Endothelial cell of umbilical vein (primary cell): ENCODE data around the gene ANKMY1. TPM values are rescaled to one million over a fixed set of nuclear protein-coding genes. Genes with fewer than 3 reads are reported as not detected.

Experiments
- BruUV-seq: library from RNA; stranded (reverse); fragments of 400-500 nt; replicated peaks from 2 replicates; lab custom pipeline; 2021; lab: Mats Ljungman, UMichigan
- CTCF ChIA-PET: fragments of 300-600, 350-600 bp; sonication (Branson Sonifier 250); formaldehyde crosslinking; loops from one replicate; lab custom pipeline; 2021; ENCODE audit warnings: antibody characterized with exemption, inconsistent platforms; lab: Charles Lee
- POLR2A ChIA-PET: fragments of 300-600, 350-600 bp; sonication (Branson Sonifier 250); formaldehyde crosslinking; loops from one replicate; lab custom pipeline; 2021; ENCODE audit warnings: antibody characterized with exemption, inconsistent platforms; lab: Charles Lee
- DNase-seq: peaks from one replicate; pipeline ENCODE4 v3.0.0-alpha.2; 2011; ENCODE audit warnings: low read depth, low spot score
- FAIRE-seq: peaks from 2 replicates; lab custom pipeline; 2011; peaks lifted over from hg19 to GRCh38; lab: Jason Lieb, UNC
- H2AFZ ChIP-seq: 2 replicates; pipeline ENCODE4 v1.6.0; 2012; ENCODE audit warnings: low read depth, low read length, control low read depth, inconsistent platforms
- H3K27ac ChIP-seq: 2 replicates; pipeline ENCODE4 v1.5.1; 2011; ENCODE audit warnings: low read depth, mild to moderate bottlenecking, control low read depth, low read length, moderate library complexity; ENCODE audit not compliant: insufficient read depth
- H3K27me3 ChIP-seq, 2 experiments: 2 replicates each; pipeline versions ENCODE4 v1.6.0 to v1.6.1; 2011; ENCODE audit warnings: low read length in 2 of 2, mixed read lengths in 1 of 2; ENCODE audit not compliant: control insufficient read depth in 2 of 2, insufficient read depth in 2 of 2
- H3K36me3 ChIP-seq, 2 experiments: 2 replicates in 1 of 2; 3 replicates in 1 of 2; pipeline ENCODE4 v1.5.1; 2011; ENCODE audit warnings: low read length in 2 of 2, mild to moderate bottlenecking in 1 of 2, moderate library complexity in 1 of 2; ENCODE audit not compliant: control insufficient read depth in 2 of 2, insufficient read depth in 2 of 2; ENCODE audit errors: extremely low read depth in 1 of 2
- H3K4me1 ChIP-seq: 3 replicates; pipeline ENCODE4 v1.5.1; 2011; ENCODE audit warnings: mild to moderate bottlenecking, low read length; ENCODE audit not compliant: control insufficient read depth, insufficient read depth; ENCODE audit errors: extremely low read depth
- H3K4me2 ChIP-seq: 2 replicates; pipeline ENCODE4 v1.6.1; 2011; ENCODE audit warnings: low read length, control low read depth, mixed read lengths; ENCODE audit not compliant: insufficient read depth
- H3K4me3 ChIP-seq, 3 experiments: fragments of 200-600 bp in 1 of 3; sonication (generic), shearing (Covaris generic) in 1 of 3; replicated peaks in 1 of 3; 2 replicates each; pipeline ENCODE4 v1.5.1; 2011 to 2016; ENCODE audit warnings: control low read depth in 3 of 3, low read length in 3 of 3, mild to moderate bottlenecking in 2 of 3, inconsistent platforms in 1 of 3, low read depth in 1 of 3, moderate library complexity in 1 of 3; ENCODE audit not compliant: insufficient read depth in 1 of 3
- H3K79me2 ChIP-seq: 2 replicates; pipeline ENCODE4 v1.6.0; 2012; ENCODE audit warnings: low read length, inconsistent platforms; ENCODE audit not compliant: control insufficient read depth, insufficient read depth
- H3K9ac ChIP-seq: replicated peaks from 2 replicates; pipeline ENCODE3; 2011; ENCODE audit warnings: low read length, control low read depth; ENCODE audit not compliant: insufficient read depth; ENCODE audit errors: extremely low read depth
- H3K9me1 ChIP-seq: replicated peaks from 3 replicates; pipeline ENCODE4 v1.6.0; 2011; ENCODE audit warnings: mild to moderate bottlenecking, low read length; ENCODE audit not compliant: control insufficient read depth, insufficient read depth; ENCODE audit errors: extremely low read depth
- H3K9me3 ChIP-seq: replicated peaks from 2 replicates; pipeline ENCODE4 v1.5.1; 2012; ENCODE audit warnings: low read length, inconsistent platforms; ENCODE audit not compliant: control insufficient read depth, insufficient read depth
- H4K20me1 ChIP-seq: replicated peaks from 2 replicates; pipeline ENCODE3; 2011; ENCODE audit warnings: mild to moderate bottlenecking, low read length; ENCODE audit not compliant: control insufficient read depth, insufficient read depth; ENCODE audit errors: extremely low read depth
- EZH2 ChIP-seq: IDR thresholded peaks from 2 replicates; pipeline ENCODE4 v1.6.1; 2012; ENCODE audit warnings: borderline replicate concordance, low read depth, mild to moderate bottlenecking, moderate library complexity, low read length, inconsistent platforms; ENCODE audit not compliant: severe bottlenecking
- FOS ChIP-seq: IDR thresholded peaks from 2 replicates; pipeline ENCODE4 v1.6.1; 2011; ENCODE audit warnings: mild to moderate bottlenecking, low read length, moderate library complexity, borderline replicate concordance; ENCODE audit not compliant: insufficient read depth
- GATA2 ChIP-seq: IDR thresholded peaks from 2 replicates; pipeline ENCODE4 v1.7.0; 2011; ENCODE audit warnings: low read depth, mild to moderate bottlenecking, moderate library complexity, mixed read lengths, low read length; ENCODE audit not compliant: insufficient read length, insufficient read depth
- JUN ChIP-seq: IDR thresholded peaks from 2 replicates; pipeline ENCODE4 v1.6.1; 2011; ENCODE audit warnings: borderline replicate concordance, low read depth; ENCODE audit not compliant: insufficient read length, insufficient read depth
- MYC ChIP-seq: IDR thresholded peaks from one replicate; pipeline ENCODE4 v1.6.1; 2011; ENCODE audit warnings: mild to moderate bottlenecking, low read depth, low read length
- POLR2A ChIP-seq: IDR thresholded peaks from 2 replicates; pipeline ENCODE4 v1.6.1; 2012; ENCODE audit warnings: low read depth, mild to moderate bottlenecking, control low read depth, low read length
- POLR2AphosphoS5 ChIP-seq: IDR thresholded peaks from 2 replicates; pipeline ENCODE4 v1.6.1; 2012; ENCODE audit warnings: low read depth, mild to moderate bottlenecking, control low read depth, low read length, moderate library complexity; ENCODE audit not compliant: insufficient read depth
- dilution Hi-C: fragments of 300-500 bp; cut with MboI; formaldehyde crosslinking; loops from one replicate; pipeline ENCODE4 v1.15.0; 2019; ENCODE audit warnings: low sequenced_read_pairs; ENCODE audit not compliant: extremely low pct_ligation_motif_present
- intact Hi-C: fragments of 100-400 bp; cut with micrococcal nuclease; formaldehyde crosslinking; loops from one replicate; pipeline ENCODE4 v1.10.0; 2022
- polyA plus RNA-seq, 4 experiments: library from polyadenylated mRNA; depleted of rRNA in 3 of 4; stranded (reverse) in 3 of 4; unstranded in 1 of 4; fragments of >200 nt; gene quantifications; 2 replicates each; pipeline versions ENCODE4 v1.2.1 to v1.2.3, GENCODE V29; 2011 to 2012; ENCODE audit warnings: missing spikeins in 1 of 4
- total RNA-seq: library from RNA; stranded (reverse); gene quantifications from 2 replicates; pipeline ENCODE4 v1.2.3, GENCODE V29; 2021
- TF ChIP-seq, protein P1 (sequence below): IDR thresholded peaks from 2 replicates; pipeline ENCODE4 v1.6.1; 2011; ENCODE audit not compliant: insufficient read depth, insufficient read length
- TF ChIP-seq, protein P2 (sequence below), 2 donors: IDR thresholded peaks; 1 replicate in 1 of 2; 2 replicates in 1 of 2; pipeline ENCODE4 v1.5.1; 2011; ENCODE audit warnings: low read length in 2 of 2, mild to moderate bottlenecking in 2 of 2, moderate library complexity in 2 of 2, control low read depth in 1 of 2, inconsistent platforms in 1 of 2, low read depth in 1 of 2; ENCODE audit not compliant: insufficient read depth in 1 of 2; ENCODE audit errors: extremely low read depth in 1 of 2

The ANKMY1 gene
- total and polyA plus RNA-seq, 2 donors (not counting 3 experiments of a cell fraction or from before 2014, with no cell fraction given) = 9.0 to 16.0 TPM

DNA sequence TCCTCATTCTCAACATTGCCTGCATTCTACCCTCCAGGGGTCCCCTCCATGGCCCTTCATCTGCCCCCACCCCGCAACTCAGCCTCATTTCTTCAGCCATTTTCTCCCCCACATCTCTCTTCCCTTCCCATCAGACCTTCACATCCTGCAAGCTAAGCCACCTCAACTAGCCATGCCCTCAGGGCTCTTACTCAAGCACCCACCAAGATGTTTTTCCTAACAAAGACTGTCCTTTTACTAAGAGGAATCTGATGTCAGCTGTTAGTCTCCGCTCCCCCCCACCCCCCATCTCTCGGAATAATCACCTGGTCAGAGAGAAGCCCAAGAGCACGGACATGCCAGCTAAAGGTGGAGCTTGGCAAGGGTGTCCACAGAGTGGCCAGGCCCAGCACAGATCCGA is 24.0 kb upstream of the ANKMY1 start:
- Histone ChIP-seq H3K27me3 (no peaks in the 10 kb centered on the region), H3K9me1 (no peaks in the 10 kb centered on the region), H3K4me1 (peaks cover 6% of the 10 kb centered on the region), H4K20me1 (no peaks in the 10 kb centered on the region), H3K27ac (no peak overlapping the region), H3K9ac (no peak overlapping the region), H2AFZ (no peak overlapping the region), H3K4me3 (no peak overlapping the region), H3K36me3 (peaks cover 0 to 12% of the 10 kb centered on the region in 2 experiments), H3K79me2 (peaks cover 28% of the 10 kb centered on the region), H3K9me3 (no peaks in the 10 kb centered on the region), H3K4me2 (no peak overlapping the region)
- ChIA-PET POLR2A (no interaction called here), CTCF (interaction anchor here (0.8 to 1.4 kb wide), 3 partner anchors 12 to 21 kb away, joined by 3 to 5 read pairs (median 3); no protein-coding TSS in a partner anchor)
- no peak for DNase-seq
- FAIRE-seq = no peak
- TF ChIP-seq JUN (no peak), MYC (no peak)
- TF ChIP-seq, protein P1, sequence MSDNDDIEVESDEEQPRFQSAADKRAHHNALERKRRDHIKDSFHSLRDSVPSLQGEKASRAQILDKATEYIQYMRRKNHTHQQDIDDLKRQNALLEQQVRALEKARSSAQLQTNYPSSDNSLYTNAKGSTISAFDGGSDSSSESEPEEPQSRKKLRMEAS = no peak
- no TSS peak for BruUV-seq
- intact Hi-C loops (no loop called here), dilution Hi-C loops (no loop called here)

DNA sequence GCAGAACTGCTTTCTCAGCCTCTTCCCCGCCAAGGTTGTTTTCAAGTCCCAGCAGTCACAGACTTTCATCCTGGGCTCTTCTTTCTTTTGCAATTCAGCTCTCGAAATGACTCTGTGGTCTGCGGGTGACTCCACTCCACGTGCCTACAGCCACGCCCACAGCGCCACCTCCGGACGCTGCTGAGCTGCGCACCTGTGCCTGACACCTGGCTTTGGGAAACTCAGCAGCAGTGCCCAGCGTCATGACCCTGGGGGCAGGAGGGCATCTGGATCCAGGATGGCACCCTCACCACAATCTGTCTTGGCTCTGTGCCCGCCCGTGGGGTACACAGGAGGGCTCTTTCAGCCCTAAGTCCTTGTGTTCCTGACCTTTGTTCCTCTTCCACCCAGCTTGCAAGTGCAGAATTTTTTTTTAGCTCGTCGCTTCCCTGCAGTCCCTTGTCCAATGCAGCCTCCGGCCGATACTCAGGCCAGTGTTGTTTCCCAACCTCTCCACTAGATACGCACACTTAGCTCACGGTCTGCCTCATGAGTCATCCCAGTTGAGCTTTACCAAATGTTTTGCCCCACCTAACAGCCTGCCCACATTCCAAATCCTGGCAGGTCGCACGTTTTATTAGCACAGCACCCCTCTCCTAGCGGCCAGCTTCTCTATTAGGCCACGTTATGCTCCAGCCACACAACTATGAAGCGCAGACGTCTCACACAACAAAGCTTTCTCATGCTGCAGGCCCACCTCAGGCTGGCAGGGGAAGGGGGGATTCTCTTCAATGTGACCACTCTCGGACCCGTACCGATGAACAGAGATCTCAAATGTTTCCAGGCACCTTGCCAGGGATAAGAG is 22.2 kb upstream of the ANKMY1 start:
- Histone ChIP-seq H3K4me1 (no peaks in the 10 kb centered on the region), H3K9ac (no peak overlapping the region), H3K4me3 (no peak overlapping the region), H3K4me2 (no peak overlapping the region), H3K36me3 (peaks cover 0 to 21% of the 10 kb centered on the region in 2 experiments), H3K9me3 (no peaks in the 10 kb centered on the region), H3K79me2 (peaks cover 16% of the 10 kb centered on the region), H4K20me1 (no peaks in the 10 kb centered on the region), H3K27me3 (no peaks in the 10 kb centered on the region), H2AFZ (no peak overlapping the region), H3K9me1 (no peaks in the 10 kb centered on the region), H3K27ac (no peak overlapping the region)
- no peak for FAIRE-seq
- CTCF ChIA-PET = interaction anchor here (1.6 kb wide), 1 partner anchor 11 kb away, joined by 3 read pairs; the partner anchor contains the start of gene RNPEPL1
- POLR2A ChIA-PET = no interaction called here
- BruUV-seq = no TSS peak
- intact Hi-C loops (no loop called here), dilution Hi-C loops (no loop called here)
- no peak for DNase-seq
- no peak for TF ChIP-seq MYC
- no peak for TF ChIP-seq GATA2
- TF ChIP-seq, protein P2, sequence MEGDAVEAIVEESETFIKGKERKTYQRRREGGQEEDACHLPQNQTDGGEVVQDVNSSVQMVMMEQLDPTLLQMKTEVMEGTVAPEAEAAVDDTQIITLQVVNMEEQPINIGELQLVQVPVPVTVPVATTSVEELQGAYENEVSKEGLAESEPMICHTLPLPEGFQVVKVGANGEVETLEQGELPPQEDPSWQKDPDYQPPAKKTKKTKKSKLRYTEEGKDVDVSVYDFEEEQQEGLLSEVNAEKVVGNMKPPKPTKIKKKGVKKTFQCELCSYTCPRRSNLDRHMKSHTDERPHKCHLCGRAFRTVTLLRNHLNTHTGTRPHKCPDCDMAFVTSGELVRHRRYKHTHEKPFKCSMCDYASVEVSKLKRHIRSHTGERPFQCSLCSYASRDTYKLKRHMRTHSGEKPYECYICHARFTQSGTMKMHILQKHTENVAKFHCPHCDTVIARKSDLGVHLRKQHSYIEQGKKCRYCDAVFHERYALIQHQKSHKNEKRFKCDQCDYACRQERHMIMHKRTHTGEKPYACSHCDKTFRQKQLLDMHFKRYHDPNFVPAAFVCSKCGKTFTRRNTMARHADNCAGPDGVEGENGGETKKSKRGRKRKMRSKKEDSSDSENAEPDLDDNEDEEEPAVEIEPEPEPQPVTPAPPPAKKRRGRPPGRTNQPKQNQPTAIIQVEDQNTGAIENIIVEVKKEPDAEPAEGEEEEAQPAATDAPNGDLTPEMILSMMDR (IDR thresholded peaks at IDR 0.05; ENCODE audit: extremely low read depth in 1 of 2, insufficient read depth in 1 of 2, low read depth in 1 of 2, low read length in 2 of 2) = no peak
- TF ChIP-seq FOS = no peak
- no peak for TF ChIP-seq EZH2
- TF ChIP-seq, protein P1 = no peak
- no peak for TF ChIP-seq POLR2AphosphoS5
- TF ChIP-seq POLR2A = no peak
- no peak for TF ChIP-seq JUN
